Parathyroid adenoma (tissue), 2 donors: ENCODE results near the gene SPATA19.
A peak's percentile ranks its signal among the peaks of the same experiment; 100 is the strongest.

Experiments
- H2AFZ ChIP-seq: fragments of 300-600 bp; sonication (generic); one replicate; pipeline ENCODE4 v1.7.0; 2017; ENCODE audit warnings: antibody characterized with exemption, mild to moderate bottlenecking
- H3K27ac ChIP-seq: fragments of 300-600 bp; sonication (generic); one replicate; pipeline ENCODE4 v1.7.0; 2017
- H3K27me3 ChIP-seq: fragments of 300-600 bp; sonication (generic); one replicate; pipeline ENCODE4 v1.7.0; 2017; ENCODE audit warnings: low read length; ENCODE audit not compliant: control insufficient read depth, insufficient read depth
- H3K36me3 ChIP-seq: fragments of 300-600 bp; sonication (generic); one replicate; pipeline ENCODE4 v1.7.0; 2017; ENCODE audit warnings: low read length; ENCODE audit not compliant: control insufficient read depth, insufficient read depth
- H3K4me1 ChIP-seq: fragments of 300-600 bp; sonication (generic); one replicate; pipeline ENCODE4 v1.7.0; 2017; ENCODE audit warnings: control low read depth
- H3K4me2 ChIP-seq: fragments of 300-600 bp; sonication (generic); one replicate; pipeline ENCODE4 v1.7.0; 2017; ENCODE audit warnings: low read length
- H3K4me3 ChIP-seq: fragments of 300-600 bp; sonication (generic); one replicate; pipeline ENCODE4 v1.7.0; 2017; ENCODE audit warnings: low read depth, low read length
- H3K79me2 ChIP-seq: fragments of 300-600 bp; sonication (generic); one replicate; pipeline ENCODE4 v1.7.0; 2017; ENCODE audit warnings: control low read depth
- H3K9ac ChIP-seq: fragments of 300-600 bp; sonication (generic); one replicate; pipeline ENCODE4 v1.7.0; 2017; ENCODE audit warnings: mild to moderate bottlenecking
- H3K9me3 ChIP-seq: fragments of 300-600 bp; sonication (generic); one replicate; pipeline ENCODE4 v1.7.0; 2017; ENCODE audit warnings: low read length; ENCODE audit not compliant: control insufficient read depth
- TF ChIP-seq, protein P1 (sequence below): fragments of 300-600 bp; sonication (generic); IDR thresholded peaks from one replicate; pipeline ENCODE4 v1.7.0; 2017; ENCODE audit warnings: antibody characterized with exemption, mild to moderate bottlenecking
- donor health status: primary hyperparathyroidism.

SPATA19 gene

DNA sequence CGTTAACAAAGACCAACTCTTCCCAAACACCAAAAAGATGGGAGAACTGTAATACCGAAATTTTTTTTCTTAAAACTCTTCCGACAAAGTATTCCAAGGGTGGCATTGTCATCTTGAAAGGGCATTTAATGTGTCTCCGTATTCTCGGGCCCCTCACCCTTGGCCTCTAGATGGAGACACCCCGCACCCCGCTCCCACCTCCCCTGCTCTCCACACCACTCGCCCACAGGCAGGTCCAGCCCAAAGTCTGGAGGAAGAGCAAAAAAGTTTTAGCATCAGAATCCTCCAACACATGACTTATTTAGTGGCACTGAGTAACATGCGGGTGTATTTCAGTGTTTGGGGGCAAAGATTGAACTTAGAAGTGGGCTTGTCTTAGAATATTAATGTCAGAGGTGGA is 20.7 kb downstream of the SPATA19 start:
- Histone ChIP-seq H3K36me3 (no peaks in the 10 kb centered on the region), H3K4me1 (no peaks in the 10 kb centered on the region), H3K79me2 (no peaks in the 10 kb centered on the region), H3K4me3 (no peak overlapping the region), H3K4me2 (no peak overlapping the region), H2AFZ (no peak overlapping the region), H3K9ac (no peak overlapping the region), H3K27ac (no peak overlapping the region), H3K27me3 (no peaks in the 10 kb centered on the region), H3K9me3 (no peaks in the 10 kb centered on the region)
- TF ChIP-seq, protein P1, sequence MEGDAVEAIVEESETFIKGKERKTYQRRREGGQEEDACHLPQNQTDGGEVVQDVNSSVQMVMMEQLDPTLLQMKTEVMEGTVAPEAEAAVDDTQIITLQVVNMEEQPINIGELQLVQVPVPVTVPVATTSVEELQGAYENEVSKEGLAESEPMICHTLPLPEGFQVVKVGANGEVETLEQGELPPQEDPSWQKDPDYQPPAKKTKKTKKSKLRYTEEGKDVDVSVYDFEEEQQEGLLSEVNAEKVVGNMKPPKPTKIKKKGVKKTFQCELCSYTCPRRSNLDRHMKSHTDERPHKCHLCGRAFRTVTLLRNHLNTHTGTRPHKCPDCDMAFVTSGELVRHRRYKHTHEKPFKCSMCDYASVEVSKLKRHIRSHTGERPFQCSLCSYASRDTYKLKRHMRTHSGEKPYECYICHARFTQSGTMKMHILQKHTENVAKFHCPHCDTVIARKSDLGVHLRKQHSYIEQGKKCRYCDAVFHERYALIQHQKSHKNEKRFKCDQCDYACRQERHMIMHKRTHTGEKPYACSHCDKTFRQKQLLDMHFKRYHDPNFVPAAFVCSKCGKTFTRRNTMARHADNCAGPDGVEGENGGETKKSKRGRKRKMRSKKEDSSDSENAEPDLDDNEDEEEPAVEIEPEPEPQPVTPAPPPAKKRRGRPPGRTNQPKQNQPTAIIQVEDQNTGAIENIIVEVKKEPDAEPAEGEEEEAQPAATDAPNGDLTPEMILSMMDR, result no peak

DNA sequence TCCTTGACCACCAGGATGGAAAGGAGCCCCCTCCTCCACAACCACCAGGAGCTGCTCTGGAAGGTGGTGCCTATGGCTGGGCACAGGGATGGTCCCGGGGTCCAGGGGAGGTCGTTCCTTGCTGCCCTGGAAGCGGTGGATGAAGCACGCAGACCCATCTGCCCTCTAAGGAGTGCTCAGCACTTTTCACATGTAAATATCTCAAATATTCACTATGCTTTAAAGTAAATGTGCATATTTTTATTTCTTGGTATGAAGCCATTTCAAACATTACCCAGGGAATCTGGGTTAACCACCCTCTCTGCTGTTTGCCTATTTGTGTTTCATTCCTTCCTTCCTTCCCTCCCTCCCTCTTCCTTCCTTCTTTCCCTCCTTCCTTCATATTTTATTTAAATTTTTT is 21.7 kb downstream of the SPATA19 start:
- H3K4me2 ChIP-seq, result no peak overlapping the region
- no peak overlapping the region for H3K27ac ChIP-seq
- no peak overlapping the region for H2AFZ ChIP-seq
- H3K9ac ChIP-seq, result no peak overlapping the region
- H3K36me3 ChIP-seq, result no peaks in the 10 kb centered on the region
- H3K79me2 ChIP-seq, result no peaks in the 10 kb centered on the region
- TF ChIP-seq, protein P1, result no peak
- H3K4me1 ChIP-seq, result no peaks in the 10 kb centered on the region
- H3K9me3 ChIP-seq, result no peaks in the 10 kb centered on the region
- H3K27me3 ChIP-seq, result no peaks in the 10 kb centered on the region
- H3K4me3 ChIP-seq, result no peak overlapping the region

DNA sequence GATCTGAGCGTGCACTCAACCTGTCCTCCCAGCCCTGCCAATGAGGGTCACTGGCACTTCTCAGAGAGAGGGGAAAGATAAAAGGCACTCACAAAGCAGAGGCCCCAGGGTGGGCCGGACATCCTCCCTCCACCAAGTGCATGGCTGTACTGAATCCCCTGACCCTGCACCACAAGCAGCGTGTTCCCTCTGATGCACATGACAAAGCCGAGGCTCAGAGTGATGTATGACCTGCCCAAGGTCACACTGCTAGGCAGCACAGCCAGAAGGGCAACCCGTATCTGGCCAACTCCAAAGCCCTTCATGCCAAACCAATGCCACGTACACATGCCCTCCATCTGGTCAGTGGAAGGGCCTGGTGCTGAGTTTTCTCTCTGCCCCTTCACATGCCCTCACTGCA is 22.1 kb downstream of the SPATA19 start:
- Histone ChIP-seq H3K4me1 (no peaks in the 10 kb centered on the region), H2AFZ (no peak overlapping the region), H3K4me3 (no peak overlapping the region), H3K9me3 (no peaks in the 10 kb centered on the region), H3K9ac (no peak overlapping the region), H3K27ac (no peak overlapping the region), H3K36me3 (no peaks in the 10 kb centered on the region), H3K4me2 (no peak overlapping the region), H3K27me3 (no peaks in the 10 kb centered on the region), H3K79me2 (no peaks in the 10 kb centered on the region)
- TF ChIP-seq, protein P1, result no peak

DNA sequence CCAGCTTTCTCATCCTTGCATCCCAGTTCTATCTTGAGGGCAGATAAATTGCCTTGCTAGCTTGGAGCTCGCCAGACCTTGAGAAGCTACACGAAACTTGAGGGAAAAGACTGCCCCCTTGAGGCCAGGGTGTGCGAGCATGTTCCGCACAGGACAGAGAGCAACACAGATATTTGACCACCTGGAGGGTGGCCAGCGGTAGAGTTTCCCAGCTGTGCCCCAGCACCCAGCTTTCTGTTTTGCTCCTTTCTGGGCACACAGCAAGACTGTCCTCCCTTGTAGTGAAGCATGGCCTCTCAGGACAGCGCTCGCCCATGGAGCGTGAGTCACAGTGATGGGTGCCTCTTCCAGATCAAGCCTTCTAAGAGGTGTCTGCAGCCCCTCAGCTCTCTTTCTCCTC is 23.5 kb downstream of the SPATA19 start:
- no peak overlapping the region for H3K4me2 ChIP-seq
- H2AFZ ChIP-seq, result no peak overlapping the region
- H3K4me3 ChIP-seq, result no peak overlapping the region
- no peaks in the 10 kb centered on the region for H3K4me1 ChIP-seq
- TF ChIP-seq, protein P1, result peak; percentile 42
- H3K9me3 ChIP-seq, result no peaks in the 10 kb centered on the region
- H3K9ac ChIP-seq, result no peak overlapping the region
- no peak overlapping the region for H3K27ac ChIP-seq
- H3K27me3 ChIP-seq, result no peaks in the 10 kb centered on the region
- no peaks in the 10 kb centered on the region for H3K79me2 ChIP-seq
- no peaks in the 10 kb centered on the region for H3K36me3 ChIP-seq

DNA sequence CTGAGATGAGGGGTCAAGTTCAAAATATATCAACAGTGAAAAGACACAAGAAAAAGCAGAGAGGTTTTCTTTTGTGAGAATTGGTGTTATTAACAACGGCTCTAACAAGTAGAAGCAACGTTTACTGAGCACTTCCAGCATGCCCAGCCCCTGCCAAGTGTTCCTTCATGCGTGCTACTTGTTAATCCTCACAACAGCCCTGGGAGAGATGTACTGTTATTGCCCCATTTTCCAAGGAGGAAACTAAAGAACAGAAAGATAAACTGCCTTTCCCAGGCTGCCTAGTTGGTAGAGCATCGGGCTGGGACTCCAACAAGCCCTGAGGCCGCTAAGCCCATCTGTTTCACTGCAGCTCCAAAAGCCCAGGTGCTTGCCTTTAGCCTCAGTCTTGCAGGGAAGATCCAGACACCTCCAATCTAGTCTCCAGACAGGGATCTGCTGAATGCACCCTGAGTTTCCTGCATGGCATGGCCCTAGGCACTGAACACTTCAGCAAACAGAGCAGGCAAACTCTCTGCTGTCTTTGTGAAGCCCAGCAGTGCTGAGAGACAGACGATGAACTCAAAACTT is 25.5 kb downstream of the SPATA19 start:
- Histone ChIP-seq H3K27ac (no peak overlapping the region), H3K27me3 (no peaks in the 10 kb centered on the region), H3K4me3 (no peak overlapping the region), H3K36me3 (no peaks in the 10 kb centered on the region), H3K4me1 (no peaks in the 10 kb centered on the region), H3K9me3 (no peaks in the 10 kb centered on the region), H3K9ac (no peak overlapping the region), H3K79me2 (no peaks in the 10 kb centered on the region), H3K4me2 (no peak overlapping the region), H2AFZ (no peak overlapping the region)
- TF ChIP-seq, protein P1, result no peak
